Effector CD4-positive, alpha-beta T cell (primary cell): ENCODE results near the gene AFF2.

Experiments used
- DNase-seq: peaks from one replicate; pipeline ENCODE4 v3.0.0-alpha.2; 2020

Gene AFF2

DNA sequence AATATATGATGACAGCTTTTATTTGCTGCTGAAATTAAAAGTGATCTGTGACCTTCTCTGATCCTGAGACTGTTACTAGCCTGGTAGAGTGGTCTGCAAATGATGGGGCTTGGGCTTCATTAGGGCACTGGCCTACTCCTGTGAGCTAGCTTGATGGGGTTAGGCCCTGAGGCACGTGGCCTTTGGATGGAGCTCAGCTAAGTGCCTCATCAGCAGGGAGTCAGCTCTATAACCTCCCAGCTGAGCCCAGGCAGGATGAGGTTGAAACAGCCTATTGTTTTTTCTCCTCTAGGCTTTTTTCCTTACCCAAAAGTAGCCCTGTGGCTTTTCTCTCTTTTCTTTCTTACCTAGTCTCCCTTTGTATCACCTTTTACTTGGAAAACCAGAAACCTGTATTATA is 92.2 kb downstream of the AFF2 start:
- no peak for DNase-seq

DNA sequence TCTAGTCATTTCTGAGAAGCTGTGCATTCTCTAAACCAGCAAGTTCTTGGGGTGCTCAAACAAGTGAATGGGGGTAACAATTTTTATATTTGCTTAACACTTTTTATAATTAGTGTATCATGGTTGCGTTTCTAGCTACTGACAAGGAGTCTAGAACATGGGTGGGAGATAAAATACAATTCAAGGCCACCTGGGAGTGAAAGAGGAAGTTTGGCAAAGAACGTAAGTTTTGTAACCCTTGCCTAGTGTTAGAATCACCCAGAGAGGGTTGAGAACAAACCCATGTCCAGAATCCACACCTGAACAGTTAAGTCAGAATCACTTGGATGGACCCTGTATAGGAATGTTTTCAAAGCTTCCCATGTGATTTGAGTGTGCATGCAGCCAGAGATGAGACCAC is 92.7 kb downstream of the AFF2 start:
- no peak for DNase-seq

DNA sequence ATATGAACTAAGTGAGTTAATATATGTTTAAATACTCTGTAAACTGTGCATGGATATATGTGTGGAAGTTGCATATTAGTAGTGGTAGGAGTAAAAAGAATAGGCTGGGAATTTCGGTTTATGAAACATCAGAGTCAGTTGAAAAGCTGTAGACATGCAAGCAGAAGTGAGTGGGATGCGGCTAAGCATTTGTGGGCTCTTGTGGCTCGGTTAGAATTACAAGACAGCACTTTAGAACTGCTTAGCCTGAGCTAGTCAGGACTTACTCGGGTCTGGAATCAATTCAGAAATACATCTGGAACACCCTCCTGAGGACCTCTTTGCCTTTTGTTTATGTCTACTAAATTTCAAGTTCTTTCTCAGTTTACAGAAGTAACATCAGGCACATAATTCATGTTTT is 93.6 kb downstream of the AFF2 start:
- no peak for DNase-seq

DNA sequence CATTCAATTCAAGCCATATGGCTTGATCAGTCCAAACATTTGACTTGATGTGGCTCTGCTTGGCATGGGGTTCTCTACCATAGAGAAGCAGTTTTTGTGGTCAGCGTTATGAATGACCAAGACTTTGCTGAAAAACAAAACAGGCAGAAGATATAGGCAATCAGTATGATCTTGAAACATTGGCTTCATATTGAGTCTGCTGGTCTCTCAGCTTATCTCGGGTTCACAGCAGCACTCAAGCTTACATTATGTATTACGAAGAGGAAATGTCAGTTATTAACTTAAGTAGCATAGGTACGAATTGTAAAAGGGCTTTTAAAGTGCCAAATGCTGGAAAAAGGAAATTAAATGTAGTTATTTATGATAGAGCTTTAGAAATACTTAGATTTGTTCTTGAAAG is 99.0 kb downstream of the AFF2 start:
- DNase-seq: no peak

DNA sequence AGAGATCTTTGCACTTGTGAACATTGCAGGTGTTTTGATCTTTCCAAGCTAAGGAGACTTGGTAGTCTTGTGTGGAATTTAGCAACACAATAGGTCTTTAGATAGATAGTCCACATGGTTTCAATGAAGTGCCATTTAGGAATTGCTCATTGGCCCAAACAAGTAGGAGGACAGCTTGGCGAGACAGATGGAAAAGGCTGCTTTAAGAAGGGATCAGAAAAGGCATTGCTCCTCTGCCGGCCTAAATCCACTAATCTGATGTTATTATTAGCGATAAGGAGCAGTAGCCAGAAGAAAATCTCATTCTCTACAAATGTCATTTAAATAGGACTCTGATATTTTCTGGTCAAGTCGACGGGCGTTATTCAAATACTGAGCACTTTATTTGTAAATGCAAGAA is 99.7 kb downstream of the AFF2 start:
- DNase-seq: no peak

DNA sequence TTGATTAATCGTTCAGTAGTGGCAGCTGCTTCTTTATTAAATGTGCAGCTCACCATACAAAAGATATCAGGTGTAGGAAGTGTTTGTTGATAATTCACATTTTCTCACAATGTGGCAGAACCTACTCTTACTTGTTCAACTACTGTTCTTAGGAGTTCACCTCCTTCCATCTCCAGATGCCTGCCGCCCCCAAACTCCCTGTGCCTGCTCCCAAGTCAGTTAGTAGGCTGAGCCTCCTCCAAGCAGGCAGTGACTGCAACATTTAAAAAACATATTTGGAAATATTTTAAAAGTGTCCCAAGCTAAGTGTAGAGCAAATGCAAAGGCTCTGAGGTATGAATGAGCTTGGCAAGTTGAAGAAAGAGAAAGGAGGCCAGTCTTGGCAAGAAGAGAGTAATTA is 100.2 kb downstream of the AFF2 start:
- no peak for DNase-seq

DNA sequence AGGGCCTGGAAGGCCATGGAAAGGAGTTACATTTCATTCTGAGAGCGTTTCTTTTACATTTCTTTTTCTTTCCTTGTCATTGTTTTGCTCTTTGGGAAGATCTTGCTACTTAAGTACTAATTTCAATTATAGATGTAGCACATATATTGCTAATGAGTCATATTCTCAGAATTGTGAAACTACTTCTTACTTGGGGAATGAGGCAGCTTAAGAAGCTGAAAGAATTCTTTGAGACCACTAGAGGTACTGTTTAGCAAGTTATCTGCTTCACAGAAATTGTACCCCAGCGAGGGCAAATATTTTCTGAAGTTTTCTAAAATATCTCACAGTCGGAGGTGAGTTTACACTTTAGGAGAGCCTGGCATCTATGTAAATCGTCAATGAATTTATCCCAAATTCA is 100.6 kb downstream of the AFF2 start:
- no peak for DNase-seq

DNA sequence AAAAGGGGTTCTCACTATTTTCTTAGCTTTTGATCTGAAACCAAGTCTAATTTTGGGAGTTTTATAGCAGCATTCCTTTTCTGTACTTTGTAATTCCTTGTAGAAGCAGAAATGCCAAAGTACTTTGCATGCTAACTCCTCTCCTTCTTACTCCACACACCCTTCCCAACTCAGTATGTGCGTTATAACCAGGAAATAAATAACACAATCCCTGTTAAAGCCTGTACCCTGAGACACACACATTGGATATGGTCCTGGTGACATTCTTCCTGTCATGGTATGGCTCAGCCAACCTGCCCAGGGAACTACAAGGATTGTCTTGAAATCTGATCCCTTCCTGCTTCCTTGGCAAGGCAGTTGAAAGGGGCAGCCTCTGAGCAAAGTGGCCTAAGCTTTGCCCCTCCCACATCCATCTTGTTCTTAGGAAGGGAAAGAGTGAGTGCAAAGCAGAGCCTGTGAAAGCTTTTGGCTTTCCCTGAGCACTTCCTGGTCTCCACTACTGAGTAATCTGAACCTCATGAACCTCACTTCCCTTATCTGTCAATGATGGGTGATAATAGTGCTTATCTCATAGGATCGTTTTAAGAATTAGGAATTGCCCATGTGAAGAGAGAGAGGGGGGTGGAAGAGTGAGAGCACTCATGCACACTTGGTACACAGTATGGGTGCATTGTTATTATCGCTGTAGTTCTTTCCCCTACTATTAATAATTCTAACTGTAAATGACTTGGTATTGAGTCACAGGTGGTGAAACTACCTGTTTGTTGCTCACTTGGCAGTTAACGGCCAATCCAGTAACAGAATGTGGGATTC is 109.3 kb downstream of the AFF2 start:
- DNase-seq: no peak

DNA sequence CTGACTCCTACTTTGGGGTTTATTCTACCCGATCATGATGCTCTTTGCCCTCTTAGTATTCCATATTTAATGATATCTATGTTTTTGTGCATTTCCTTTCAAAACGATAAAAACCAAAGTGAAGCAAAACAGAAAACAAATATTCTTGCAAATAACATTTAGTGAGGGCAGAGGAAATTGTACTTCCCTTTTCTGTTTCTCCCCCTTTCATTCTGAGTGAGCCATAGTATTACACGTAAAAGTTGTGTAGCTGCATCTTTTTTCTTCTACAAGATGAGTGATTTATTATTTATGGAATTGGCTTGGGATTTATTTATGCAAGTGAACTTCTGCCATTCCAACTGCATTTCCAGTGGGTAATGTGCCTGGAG is 109.9 kb downstream of the AFF2 start:
- DNase-seq: no peak

DNA sequence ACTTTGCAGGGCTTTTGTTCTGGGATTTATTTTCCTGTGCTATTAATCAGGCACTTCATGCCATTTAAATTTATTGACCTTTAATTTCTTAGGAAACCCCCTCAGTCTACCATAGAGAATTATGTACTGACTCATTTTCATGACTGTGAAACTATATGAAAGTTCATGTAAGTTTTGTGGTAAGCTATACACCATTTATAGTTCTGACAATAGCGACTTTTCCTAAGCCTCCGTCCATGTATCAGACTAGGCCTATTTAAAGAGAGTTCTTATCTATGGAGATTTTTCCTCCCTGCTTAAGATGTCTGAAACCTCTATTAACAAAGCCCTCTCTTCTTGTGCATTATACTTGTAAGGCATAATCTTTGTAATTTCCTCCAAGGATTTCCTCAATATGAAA is 111.6 kb downstream of the AFF2 start:
- no peak for DNase-seq

DNA sequence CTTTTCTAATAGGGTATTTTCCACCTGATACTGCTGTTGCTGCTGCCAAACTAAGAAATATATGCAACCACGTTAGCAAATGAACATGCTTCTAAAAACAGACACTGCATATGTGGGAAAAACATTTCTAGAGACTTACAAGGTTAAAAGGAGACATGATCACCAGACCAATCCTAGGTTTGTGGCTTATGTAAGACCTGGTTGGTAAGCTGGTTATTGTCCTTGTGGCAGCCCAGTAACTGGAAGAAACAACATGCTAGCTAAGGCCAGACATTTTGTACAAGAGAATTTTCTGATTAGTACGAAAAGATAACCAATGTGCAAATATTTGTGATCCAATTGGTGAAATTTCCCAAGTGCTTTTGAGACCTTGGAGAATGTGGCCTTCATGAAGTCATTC is 112.0 kb downstream of the AFF2 start:
- DNase-seq: no peak

DNA sequence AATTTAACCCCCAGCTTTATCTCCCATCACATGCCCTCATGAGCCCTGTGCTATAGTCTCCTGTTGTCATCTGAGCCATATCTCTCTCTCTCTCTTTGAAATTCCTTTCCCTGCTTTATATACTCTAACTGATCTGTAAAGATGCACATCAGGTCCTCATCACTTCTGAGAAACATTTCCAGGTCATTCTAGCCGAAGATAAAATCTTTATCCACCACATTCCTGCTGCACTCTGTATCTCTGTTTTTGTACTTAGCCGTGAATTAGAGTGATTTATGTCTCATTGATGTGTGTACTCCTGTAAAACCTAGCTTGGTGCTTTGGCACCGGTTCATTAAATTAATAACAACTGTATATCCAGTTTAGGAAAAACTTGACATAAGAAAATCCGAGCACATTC is 113.2 kb downstream of the AFF2 start:
- no peak for DNase-seq

DNA sequence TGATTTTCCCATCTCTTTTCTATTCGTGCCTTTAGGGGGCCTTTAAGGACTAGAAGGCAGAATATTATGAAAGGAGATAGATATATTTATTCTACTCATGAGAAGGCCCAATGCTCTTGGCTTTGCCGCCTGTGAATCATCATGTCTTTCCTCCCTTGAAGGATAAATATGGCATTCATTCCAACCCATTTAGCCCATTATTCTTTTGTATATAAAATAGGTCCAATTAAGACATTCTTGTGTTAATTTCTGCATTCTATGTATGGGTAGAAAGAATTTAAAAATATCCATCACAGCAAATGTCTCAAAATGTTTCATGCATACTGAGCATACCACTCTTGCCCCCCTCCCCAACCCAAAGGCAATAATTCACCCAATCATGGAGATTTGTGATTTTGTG is 115.1 kb downstream of the AFF2 start:
- DNase-seq: no peak

DNA sequence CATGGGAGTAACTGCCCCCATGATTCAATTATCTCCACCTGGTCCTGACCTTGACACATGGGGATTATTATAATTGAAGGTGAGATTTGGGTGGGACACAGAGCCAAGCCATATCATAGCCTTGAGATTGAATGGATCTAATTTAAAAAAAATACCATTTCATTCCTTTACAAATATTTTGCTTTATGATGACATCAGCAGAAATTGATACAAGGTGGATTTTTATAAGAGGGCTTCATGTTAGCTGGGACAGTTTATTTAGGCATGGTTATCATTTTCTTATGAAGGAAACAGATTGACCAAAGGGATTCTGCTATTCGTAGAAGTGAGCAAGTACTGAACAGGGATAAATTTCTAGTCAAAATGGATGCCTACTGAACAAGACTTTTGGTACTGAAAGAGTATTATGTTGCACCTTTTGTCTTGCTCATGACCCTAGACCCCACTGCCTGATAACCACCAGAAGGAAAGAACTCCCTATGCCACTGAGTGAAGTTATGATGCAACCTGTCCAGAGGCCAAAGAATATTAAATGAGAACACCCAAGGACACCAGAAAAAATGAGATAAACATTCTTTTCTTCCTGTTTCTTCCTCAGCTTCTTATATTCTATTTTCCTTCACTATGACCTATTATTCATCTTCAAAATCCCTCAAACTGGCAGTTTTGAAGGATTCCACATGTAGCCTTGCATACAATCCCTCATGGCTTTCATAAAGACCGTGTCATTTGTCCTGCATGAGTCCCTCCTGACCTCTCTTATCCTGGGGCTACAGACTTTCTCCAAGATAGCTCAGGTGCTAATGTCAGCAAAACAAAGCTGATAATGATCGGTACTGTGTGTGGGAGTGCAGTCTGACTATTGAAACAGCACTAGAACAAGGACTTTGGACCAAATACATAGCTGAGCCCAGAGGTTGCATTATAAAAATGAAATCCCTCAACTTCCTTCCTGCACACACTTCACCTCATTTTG is 118.3 kb downstream of the AFF2 start:
- DNase-seq: no peak

DNA sequence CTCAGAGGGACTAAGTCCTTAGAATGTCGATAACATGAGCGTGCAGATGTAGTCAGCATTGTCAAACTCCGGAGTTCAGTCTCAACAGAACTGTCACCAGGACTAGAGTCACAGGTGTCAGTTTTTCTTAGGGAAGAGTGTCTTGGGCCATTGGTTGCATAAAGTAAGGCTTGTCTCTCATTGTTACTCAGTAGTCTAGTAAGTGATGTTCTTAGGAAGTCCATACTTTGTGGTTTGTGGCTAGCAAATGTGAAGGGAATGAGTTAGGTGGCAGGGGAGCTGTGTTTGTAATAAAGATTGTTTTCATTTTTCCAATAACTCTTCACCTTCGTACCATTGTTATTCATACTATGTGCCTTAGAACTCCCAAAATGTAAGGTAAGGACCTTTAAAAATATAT is 119.6 kb downstream of the AFF2 start:
- DNase-seq: no peak

DNA sequence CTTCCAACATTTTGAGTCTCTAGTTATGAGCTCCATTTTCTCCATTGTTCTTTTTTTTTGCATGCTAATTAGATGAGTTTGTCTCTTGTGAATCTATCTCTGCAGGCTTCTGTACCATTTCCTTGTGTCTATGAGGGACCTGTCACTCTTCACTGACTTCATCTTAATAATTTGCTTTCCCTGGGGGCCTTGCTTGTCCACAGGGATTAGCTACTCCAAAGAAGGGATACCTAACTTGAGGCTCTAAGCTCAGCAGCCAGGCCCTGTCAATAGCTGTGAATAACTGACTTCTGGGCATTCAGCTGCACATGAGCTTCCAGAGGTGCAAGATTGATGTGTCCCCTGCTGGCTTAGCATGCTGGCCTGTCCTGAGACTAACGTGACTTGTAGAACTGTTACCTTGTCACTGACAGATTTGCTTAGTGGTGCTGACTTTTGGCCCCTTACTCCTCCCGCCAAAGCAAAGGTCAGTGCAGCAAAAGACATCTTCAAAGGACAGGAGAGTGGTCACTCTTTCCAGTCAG is 124.6 kb downstream of the AFF2 start:
- no peak for DNase-seq

DNA sequence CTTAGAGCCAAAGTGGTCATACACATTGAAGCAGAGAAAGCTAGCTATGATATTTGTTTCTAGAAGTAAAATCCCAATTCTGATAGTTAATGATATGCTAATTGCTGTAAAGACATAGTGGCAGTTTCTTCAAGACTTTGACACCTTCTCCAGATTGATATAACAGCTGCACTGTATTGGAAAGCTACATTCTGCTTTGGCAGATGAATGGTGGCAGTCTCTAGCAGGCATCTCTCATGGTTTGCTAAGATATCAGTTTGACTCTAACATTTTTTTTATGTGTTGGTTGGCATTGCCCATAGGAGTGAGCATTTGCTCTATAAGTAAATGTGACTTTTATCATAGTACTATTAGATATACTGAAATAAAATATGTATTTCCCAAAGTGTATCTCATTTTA is 128.2 kb downstream of the AFF2 start:
- DNase-seq: no peak

DNA sequence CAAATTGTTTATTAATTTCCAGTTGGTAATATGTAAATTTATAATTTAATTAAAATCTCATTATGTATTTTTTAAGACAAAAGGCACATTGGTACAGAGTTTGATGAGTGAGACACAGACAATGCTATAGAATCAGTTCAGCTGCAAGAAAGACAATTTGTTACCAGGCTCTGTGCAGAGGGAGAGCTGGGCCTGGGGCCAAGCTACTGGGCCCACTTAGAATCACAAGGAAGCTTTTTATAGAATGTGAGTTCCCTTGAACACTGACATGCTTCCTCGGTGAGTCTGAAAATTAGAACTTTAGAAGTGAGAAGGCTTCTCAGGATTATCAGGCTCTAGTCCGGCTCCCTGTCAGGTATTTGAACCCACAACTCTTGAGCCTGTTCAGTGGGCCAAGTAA is 129.0 kb downstream of the AFF2 start:
- no peak for DNase-seq

DNA sequence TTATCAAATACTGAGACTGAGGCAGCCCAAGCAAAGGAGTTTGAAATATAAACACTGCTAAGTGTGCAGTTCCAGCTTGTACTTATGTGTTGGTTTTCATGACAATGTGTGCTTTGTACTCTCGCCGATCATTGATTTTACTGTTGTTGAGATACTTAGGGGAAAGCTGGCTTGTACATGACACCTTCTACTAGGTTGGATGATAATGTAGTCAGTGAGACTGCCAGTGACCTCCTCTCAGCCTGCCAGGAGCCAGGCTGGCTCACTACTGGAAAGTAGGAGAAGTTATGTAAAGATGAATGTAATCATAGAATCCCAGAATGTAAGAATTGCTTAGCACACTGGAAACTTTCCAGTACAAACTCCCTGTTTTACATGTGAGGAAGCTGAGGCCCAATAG is 132.0 kb downstream of the AFF2 start:
- no peak for DNase-seq

DNA sequence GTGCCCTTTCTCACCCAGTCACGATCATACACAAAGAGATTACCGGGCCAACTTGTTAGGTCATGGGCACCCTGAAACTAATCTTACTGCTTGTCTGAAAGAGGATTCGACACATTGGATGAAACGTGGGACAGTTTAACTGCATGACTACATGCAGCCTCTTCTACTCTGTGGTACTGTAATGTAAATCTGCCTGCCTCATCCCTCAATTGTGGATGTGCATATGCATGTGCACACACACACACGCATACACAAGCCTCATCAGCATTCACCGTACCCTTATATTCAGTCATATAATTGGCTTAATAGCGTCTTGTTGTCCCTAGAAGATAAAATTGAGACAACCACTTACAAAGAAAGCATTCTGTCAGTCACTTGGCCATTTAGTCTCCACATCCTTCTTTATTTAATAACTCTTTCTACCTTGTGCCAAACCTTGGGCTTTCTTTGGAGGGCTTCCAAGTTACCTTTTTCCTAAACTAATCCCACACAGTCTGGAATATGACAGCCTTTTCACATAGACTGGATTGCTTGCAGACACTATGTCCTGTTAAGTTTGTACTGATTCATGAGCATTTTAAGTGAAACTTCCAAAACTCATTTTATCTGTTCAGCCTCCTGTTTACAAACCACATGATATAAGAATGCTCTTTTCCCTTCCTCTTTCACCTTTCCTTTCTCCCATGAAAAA is 132.9 kb downstream of the AFF2 start:
- DNase-seq: no peak

DNA sequence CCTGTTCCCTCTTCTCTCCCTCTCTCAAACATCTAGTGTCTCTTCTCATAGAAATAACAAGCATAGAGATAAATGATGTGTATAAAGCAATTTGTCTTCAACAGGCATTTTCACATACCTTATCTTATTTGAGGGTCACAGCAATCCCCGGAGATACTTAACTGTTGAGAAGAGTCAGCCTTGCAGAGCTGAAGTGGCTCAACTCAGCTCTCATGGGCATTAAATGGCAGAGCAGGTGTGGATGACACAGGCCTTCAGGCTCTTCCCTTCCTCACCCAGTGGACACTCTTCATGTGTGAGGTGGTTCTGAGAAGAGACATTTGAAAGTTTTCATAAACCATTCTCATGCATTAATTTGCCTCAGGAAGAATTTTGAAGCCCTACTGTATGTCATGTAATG is 134.2 kb downstream of the AFF2 start:
- no peak for DNase-seq

DNA sequence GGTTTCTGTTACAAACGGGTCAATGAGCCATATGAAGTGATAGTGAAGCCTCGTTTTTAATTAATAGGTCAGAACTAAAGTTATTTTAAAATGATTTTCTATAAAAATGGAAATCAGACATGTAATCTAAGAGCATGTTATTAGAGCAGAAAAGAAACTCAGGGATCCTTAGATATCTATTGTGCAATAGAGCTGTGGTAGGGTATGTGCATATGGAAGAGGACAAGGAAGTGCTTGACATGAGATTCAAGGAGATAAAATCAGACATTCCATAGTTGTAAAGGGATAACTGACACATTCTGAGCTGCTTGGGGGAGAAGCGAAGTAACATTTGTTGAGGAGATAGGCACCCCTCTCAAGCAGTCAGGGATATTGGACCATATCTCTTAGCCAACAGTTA is 143.0 kb downstream of the AFF2 start:
- no peak for DNase-seq

DNA sequence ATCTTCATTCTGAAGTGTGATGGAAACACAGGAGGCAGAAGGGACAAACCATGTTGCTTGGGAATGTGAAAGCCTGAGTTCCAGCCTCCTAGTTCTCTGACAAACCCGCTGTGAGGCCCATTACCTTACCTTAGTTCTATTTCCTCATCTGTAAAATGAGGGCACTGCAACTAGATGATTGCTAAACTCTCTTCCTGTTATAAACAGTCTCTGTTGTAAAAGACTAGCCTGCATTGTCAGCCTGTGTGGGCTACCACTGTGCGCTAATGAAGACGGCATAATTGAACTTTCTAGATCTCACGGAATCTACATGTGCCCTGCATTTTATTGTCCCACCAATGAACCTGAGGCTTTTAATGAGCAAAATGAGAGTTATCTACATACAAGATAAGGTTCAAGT is 147.2 kb downstream of the AFF2 start:
- no peak for DNase-seq
